GM12878 (cell line): Measurements from ENCODE around the gene SPINK13. TPM values are rescaled to one million over a fixed set of nuclear protein-coding genes. Genes with fewer than 3 reads are reported as not detected.
"Not testable (repeated sequence)": the region's sequence is repeated elsewhere in the genome, so short reads cannot be mapped to it uniquely, and the experiment has no call there.

Experiments used
- ATAC-seq: fragments of 200-7000 bp; cut with Tn5 transposase; 3 replicates; pipeline ENCODE4 v1.9.1; 2020; ENCODE audit warnings: mild to moderate bottlenecking, moderate library complexity
- BruUV-seq: library from RNA; stranded (reverse); fragments of 400-500 nt; replicated peaks from 2 replicates; lab custom pipeline; 2021; lab: Mats Ljungman, UMichigan
- CTCF ChIA-PET: fragments of 300-600 bp; sonication (Branson Sonifier 250); formaldehyde crosslinking; extraction: SDS; loops from one replicate; lab custom pipeline; 2021; ENCODE audit warnings: inconsistent platforms; lab: Yijun Ruan, JAX
- POLR2A ChIA-PET: fragments of 350-600 bp; formaldehyde crosslinking; extraction: SDS; loops from one replicate; lab custom pipeline; 2021; ENCODE audit warnings: inconsistent platforms; lab: Charles Lee
- RAD21 ChIA-PET: fragments of 300-600 bp; sonication (Branson Sonifier 250); formaldehyde crosslinking; loops from one replicate; lab custom pipeline; 2023; ENCODE audit warnings: antibody characterized with exemption; ENCODE audit not compliant: unreplicated experiment; lab: Charles Lee
- SMC1A ChIA-PET: fragments of 300-600 bp; sonication (Branson Sonifier 250); formaldehyde crosslinking; loops from one replicate; lab custom pipeline; 2023; ENCODE audit not compliant: unreplicated experiment, uncharacterized antibody; lab: Charles Lee
- DNase-seq: peaks from one replicate; pipeline ENCODE4 v3.0.0-alpha.2; 2011; ENCODE audit warnings: low read depth, low spot score
- FAIRE-seq: peaks from 3 replicates; lab custom pipeline; 2011; peaks lifted over from hg19 to GRCh38; lab: Jason Lieb, UNC
- H2AFZ ChIP-seq: 2 replicates; pipeline ENCODE4 v1.6.0; 2011; ENCODE audit warnings: low read depth, low read length, control low read depth; ENCODE audit not compliant: control insufficient read depth
- H3K27ac ChIP-seq: 2 replicates; pipeline ENCODE4 v1.5.1; 2011; ENCODE audit warnings: control low read depth; ENCODE audit not compliant: control insufficient read depth, insufficient read depth
- H3K27me3 ChIP-seq, 2 experiments: replicated peaks in 1 of 2; 2 replicates each; pipeline versions ENCODE4 v1.6.0 to v1.6.1; 2011; ENCODE audit warnings: low read length in 1 of 2; ENCODE audit not compliant: control insufficient read depth in 2 of 2, insufficient read depth in 2 of 2
- H3K36me3 ChIP-seq, 2 experiments: 2 replicates each; pipeline ENCODE4 v1.5.1; 2011; ENCODE audit warnings: low read length in 1 of 2; ENCODE audit not compliant: control insufficient read depth in 2 of 2, insufficient read depth in 2 of 2
- H3K4me1 ChIP-seq: 2 replicates; pipeline ENCODE4 v1.6.1; 2011; ENCODE audit warnings: mild to moderate bottlenecking, low read length, moderate library complexity, mixed read lengths; ENCODE audit not compliant: control insufficient read depth, insufficient read depth
- H3K4me2 ChIP-seq: 2 replicates; pipeline ENCODE4 v1.6.0; 2011; ENCODE audit warnings: control low read depth; ENCODE audit not compliant: control insufficient read depth, insufficient read depth
- H3K4me3 ChIP-seq: fragments of 200-600 bp; sonication (generic); 2 replicates; pipeline ENCODE4 v1.5.1; 2016
- H3K79me2 ChIP-seq: 2 replicates; pipeline ENCODE4 v1.6.0; 2011; ENCODE audit warnings: low read length; ENCODE audit not compliant: control insufficient read depth, insufficient read depth
- H3K9ac ChIP-seq: 2 replicates; pipeline ENCODE4 v1.8.0; 2011; ENCODE audit warnings: low read length, control low read depth, mixed read lengths; ENCODE audit not compliant: control insufficient read depth, insufficient read depth
- H3K9me3 ChIP-seq: replicated peaks from 3 replicates; pipeline ENCODE4 v1.5.1; 2011; ENCODE audit warnings: mild to moderate bottlenecking, low read length; ENCODE audit not compliant: control insufficient read depth, insufficient read depth
- H4K20me1 ChIP-seq: 2 replicates; pipeline ENCODE4 v1.6.0; 2011; ENCODE audit not compliant: control insufficient read depth, insufficient read depth
- IKZF1 ChIP-seq: fragments of 450-650 bp; conservative IDR thresholded peaks from 2 replicates; pipeline ENCODE4 v1.6.1; 2017; ENCODE audit warnings: antibody characterized with exemption, mild to moderate bottlenecking
- NR2F1 ChIP-seq: fragments of 450-650 bp; conservative IDR thresholded peaks from 2 replicates; pipeline ENCODE4 v1.6.1; 2017; ENCODE audit warnings: mild to moderate bottlenecking
- POLR2AphosphoS5 ChIP-seq: IDR thresholded peaks from 2 replicates; pipeline ENCODE4 v1.6.1; 2011; ENCODE audit warnings: mild to moderate bottlenecking, low read length, inconsistent platforms
- RAD21 ChIP-seq: IDR thresholded peaks from 2 replicates; pipeline ENCODE4 v1.6.1; 2011; ENCODE audit warnings: mild to moderate bottlenecking, low read depth, low read length, moderate library complexity; ENCODE audit not compliant: insufficient read depth
- SMC3 ChIP-seq: IDR thresholded peaks from 2 replicates; pipeline ENCODE4 v1.6.1; 2011; ENCODE audit warnings: low read length, improper control_type of control experiment, borderline replicate concordance
- STAT3 ChIP-seq: IDR thresholded peaks from 2 replicates; pipeline ENCODE4 v1.6.1; 2011; ENCODE audit warnings: low read depth, low read length, improper control_type of control experiment
- WGBS: methylation state at CpG from one replicate; pipeline ENCODE4 v1.1.6; 2016; ENCODE audit warnings: low lambda C conversion rate; ENCODE audit not compliant: insufficient replicate concordance, insufficient coverage; ENCODE audit errors: missing lambda C conversion rate; 5-methylcytosine and 5-hydroxymethylcytosine counted together
- in situ Hi-C: fragments of 300-500 bp; cut with MboI; formaldehyde crosslinking; loops from 9 replicates; pipeline ENCODE4 v1.14.3; 2018; ENCODE audit warnings: mixed read lengths
- intact Hi-C: fragments of 100-400 bp; cut with micrococcal nuclease; formaldehyde crosslinking; loops from one replicate; pipeline ENCODE4 v1.14.2; 2022; ENCODE audit not compliant: unreplicated experiment
- polyA plus RNA-seq, 11 experiments: library from polyadenylated mRNA; depleted of rRNA in 4 of 11; unstranded in 6 of 11; stranded (reverse) in 5 of 11; fragments of >200 nt; fragmentation: Nextera tagmentation in 4 of 11; fragmentation: Illumina TruSeq in 1 of 11; extraction: Ambion mirVana in 4 of 11; extraction: Trizol in 1 of 11; gene quantifications; 1 replicate in 1 of 11; 2 replicates in 10 of 11; pipeline versions ENCODE4 v1.2.1 to v1.2.3, GENCODE V29; 2011 to 2016; ENCODE audit warnings: inconsistent platforms in 2 of 11, missing spikeins in 2 of 11, low read depth in 1 of 11
- total RNA-seq, 4 experiments: library from RNA; depleted of rRNA in 3 of 4; stranded (reverse); fragments of >200 nt in 3 of 4; fragmentation: Illumina TruSeq in 1 of 4; extraction: Trizol in 1 of 4; gene quantifications; 2 replicates each; pipeline versions ENCODE4 v1.2.1 to v1.2.3, GENCODE V29; 2013 to 2021
- TF ChIP-seq, protein P1 (sequence below), 3 experiments: IDR thresholded peaks in 2 of 3; conservative IDR thresholded peaks in 1 of 3; 2 replicates each; pipeline ENCODE4 v1.5.1; 2011; ENCODE audit warnings: low read depth in 3 of 3, low read length in 3 of 3, mild to moderate bottlenecking in 3 of 3, control low read depth in 2 of 3, moderate library complexity in 2 of 3, inconsistent platforms in 1 of 3, mixed read lengths in 1 of 3; ENCODE audit not compliant: control insufficient read depth in 2 of 3, insufficient read depth in 1 of 3; ENCODE audit errors: extremely low read depth in 1 of 3
- TF ChIP-seq, protein P2 (sequence below): fragments of 450-650 bp; IDR thresholded peaks from 2 replicates; pipeline ENCODE4 v1.6.1; 2017; ENCODE audit warnings: low read depth, mild to moderate bottlenecking, moderate library complexity
- TF ChIP-seq, protein P3 (sequence below): IDR thresholded peaks from 2 replicates; pipeline ENCODE4 v1.6.1; 2012; ENCODE audit warnings: low read length, inconsistent platforms

The SPINK13 gene
- total and polyA plus RNA-seq, 10 of the 15 experiments (the other 5 are each of a cell fraction or from before 2014, with no cell fraction given), result 0.15 to 0.16 TPM; not detected in 8

DNA sequence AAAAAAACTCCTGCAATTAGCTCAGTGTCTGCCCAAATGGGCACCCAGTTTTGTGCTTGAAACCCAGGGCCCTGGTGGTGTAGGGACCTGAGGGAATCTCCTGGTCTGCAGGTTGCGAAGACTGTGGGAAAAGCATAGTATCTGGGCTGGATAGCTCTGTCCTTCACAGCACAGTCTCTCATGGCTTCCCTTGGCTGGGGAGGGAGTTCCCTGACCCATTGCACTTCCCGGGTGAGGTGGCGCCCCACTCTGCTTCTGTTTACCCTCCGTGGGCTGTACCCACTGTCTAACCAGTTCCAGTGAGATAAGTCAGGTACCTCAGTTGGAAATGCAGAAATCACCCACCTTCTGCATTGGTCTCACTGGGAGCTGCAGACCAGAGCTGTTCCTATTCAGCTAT, 12.7 kb downstream of the SPINK13 start:
- DNase-seq, FAIRE-seq, H4K20me1 ChIP-seq, intact Hi-C loops, BruUV-seq, H3K27ac ChIP-seq, H3K4me1 ChIP-seq, H3K36me3 ChIP-seq, H3K9ac ChIP-seq, H3K4me3 ChIP-seq, H3K9me3 ChIP-seq, RAD21 ChIA-PET, H3K79me2 ChIP-seq, H3K27me3 ChIP-seq, in situ Hi-C loops: not testable (repeated sequence)
- ChIA-PET POLR2A (interaction anchor here (1.0 kb wide), 1 partner anchor 13 kb away, joined by 4 read pairs; no protein-coding TSS in a partner anchor), CTCF (interaction anchor here (0.9 to 4.4 kb wide), 2 partner anchors 10 to 32 kb away, joined by 4 to 16 read pairs; no protein-coding TSS in a partner anchor), SMC1A (interaction anchor here (0.8 kb wide), 1 partner anchor 16 kb away, joined by 3 read pairs; no protein-coding TSS in a partner anchor)
- Histone ChIP-seq H3K4me2 (peak overlapping the region; percentile 33; the same call in 1 of the 2 replicates), H2AFZ (peak overlapping the region; percentile 63)
- peak; percentile 68 for ATAC-seq
- TF ChIP-seq IKZF1, result 0 out of 2 replicates have a peak, but pooled peaks have one; percentile 5
- WGBS, result 25% methylated on average over 4 of the region's 4 CpGs

DNA sequence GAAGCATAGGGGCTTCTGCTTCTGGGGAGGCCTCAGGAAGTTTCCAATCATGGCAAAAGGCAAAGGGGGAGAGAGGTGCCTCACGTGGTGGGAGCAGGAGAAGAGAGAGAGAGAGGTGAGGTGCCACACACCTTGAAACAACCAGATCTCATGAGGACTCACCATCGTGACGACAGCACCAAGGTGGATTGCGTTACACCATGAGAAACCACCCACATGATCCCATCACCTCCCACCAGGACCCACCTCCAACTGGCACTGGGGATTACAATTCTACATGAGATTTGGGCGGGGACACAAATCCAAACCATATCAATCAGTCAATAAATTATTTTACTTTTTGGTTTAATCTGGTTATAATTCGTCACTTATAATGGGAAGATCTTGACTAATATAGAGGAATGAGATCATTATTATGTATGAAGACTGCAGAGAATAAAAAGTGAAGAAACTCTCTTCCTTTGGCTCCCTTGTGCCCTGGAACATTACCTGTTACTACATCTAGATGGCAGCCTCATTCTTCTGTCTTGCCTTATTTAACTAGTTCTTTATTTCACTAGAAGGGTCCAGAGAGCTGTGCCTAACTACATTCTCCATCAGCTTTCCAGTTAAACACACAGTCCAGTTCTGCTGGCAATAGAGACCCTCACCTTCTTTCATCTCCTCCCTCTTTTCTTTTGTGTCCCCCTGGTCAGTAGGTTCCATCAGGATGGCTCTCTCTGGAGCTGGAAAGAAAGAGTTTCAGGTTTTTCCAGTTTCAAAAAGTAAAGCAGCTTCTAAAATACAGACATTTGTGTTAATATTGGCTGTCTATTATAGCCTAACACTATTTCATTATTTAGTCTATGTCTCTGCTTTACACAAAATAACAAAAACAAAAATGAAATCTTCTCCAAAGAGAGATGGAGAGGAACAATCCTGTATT, 21.9 kb downstream of the SPINK13 start:
- Histone ChIP-seq H3K4me3 (no peak overlapping the region), H3K27ac (no peak overlapping the region), H2AFZ (no peak overlapping the region), H3K4me1 (no peaks in the 10 kb centered on the region), H3K9ac (no peak overlapping the region), H3K4me2 (no peak overlapping the region), H4K20me1 (no peaks in the 10 kb centered on the region), H3K79me2 (no peaks in the 10 kb centered on the region), H3K9me3 (no peaks in the 10 kb centered on the region), H3K27me3 (no peaks in the 10 kb centered on the region), H3K36me3 (no peaks in the 10 kb centered on the region)
- no TSS peak for BruUV-seq
- SMC1A ChIA-PET, result no interaction called here
- ATAC-seq, result peak; percentile 57; the same call in 2 of the 3 replicates
- FAIRE-seq, result no peak
- no peak for DNase-seq
- CTCF ChIA-PET, result interaction anchor here (0.5 to 2.7 kb wide), 8 partner anchors 10 to 440 kb away, joined by 3 to 16 read pairs (median 4); partner anchors contain the start of gene FBXO38
- POLR2A ChIA-PET, result no interaction called here
- in situ Hi-C loops, result no loop called here
- intact Hi-C loops, result loop anchor here (5.0 to 10.0 kb wide), 2 partner anchors 82 to 194 kb away; no protein-coding TSS in a partner anchor
- 1% methylated on average over 5 of the region's 6 CpGs for WGBS
- RAD21 ChIA-PET, result interaction anchor here (1.0 kb wide), 1 partner anchor 440 kb away, joined by 5 read pairs; no protein-coding TSS in a partner anchor
- TF ChIP-seq, protein P1, sequence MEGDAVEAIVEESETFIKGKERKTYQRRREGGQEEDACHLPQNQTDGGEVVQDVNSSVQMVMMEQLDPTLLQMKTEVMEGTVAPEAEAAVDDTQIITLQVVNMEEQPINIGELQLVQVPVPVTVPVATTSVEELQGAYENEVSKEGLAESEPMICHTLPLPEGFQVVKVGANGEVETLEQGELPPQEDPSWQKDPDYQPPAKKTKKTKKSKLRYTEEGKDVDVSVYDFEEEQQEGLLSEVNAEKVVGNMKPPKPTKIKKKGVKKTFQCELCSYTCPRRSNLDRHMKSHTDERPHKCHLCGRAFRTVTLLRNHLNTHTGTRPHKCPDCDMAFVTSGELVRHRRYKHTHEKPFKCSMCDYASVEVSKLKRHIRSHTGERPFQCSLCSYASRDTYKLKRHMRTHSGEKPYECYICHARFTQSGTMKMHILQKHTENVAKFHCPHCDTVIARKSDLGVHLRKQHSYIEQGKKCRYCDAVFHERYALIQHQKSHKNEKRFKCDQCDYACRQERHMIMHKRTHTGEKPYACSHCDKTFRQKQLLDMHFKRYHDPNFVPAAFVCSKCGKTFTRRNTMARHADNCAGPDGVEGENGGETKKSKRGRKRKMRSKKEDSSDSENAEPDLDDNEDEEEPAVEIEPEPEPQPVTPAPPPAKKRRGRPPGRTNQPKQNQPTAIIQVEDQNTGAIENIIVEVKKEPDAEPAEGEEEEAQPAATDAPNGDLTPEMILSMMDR (IDR thresholded peaks at IDR 0.05 in 2 of 3, conservative IDR thresholded peaks at IDR 0.05 in 1 of 3; ENCODE audit: control insufficient read depth in 2 of 3, extremely low read depth in 1 of 3, insufficient read depth in 1 of 3, low read depth in 3 of 3, low read length in 3 of 3), result peak; percentile 15 to 36 (median 28); a peak in 4 of 6 replicates
- TF ChIP-seq, protein P2, sequence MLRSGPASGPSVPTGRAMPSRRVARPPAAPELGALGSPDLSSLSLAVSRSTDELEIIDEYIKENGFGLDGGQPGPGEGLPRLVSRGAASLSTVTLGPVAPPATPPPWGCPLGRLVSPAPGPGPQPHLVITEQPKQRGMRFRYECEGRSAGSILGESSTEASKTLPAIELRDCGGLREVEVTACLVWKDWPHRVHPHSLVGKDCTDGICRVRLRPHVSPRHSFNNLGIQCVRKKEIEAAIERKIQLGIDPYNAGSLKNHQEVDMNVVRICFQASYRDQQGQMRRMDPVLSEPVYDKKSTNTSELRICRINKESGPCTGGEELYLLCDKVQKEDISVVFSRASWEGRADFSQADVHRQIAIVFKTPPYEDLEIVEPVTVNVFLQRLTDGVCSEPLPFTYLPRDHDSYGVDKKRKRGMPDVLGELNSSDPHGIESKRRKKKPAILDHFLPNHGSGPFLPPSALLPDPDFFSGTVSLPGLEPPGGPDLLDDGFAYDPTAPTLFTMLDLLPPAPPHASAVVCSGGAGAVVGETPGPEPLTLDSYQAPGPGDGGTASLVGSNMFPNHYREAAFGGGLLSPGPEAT, result no peak
- TF ChIP-seq STAT3, result no peak
- no peak for TF ChIP-seq NR2F1
- no peak for TF ChIP-seq POLR2AphosphoS5
- peak; percentile 32; the same call in 1 of the 2 replicates for TF ChIP-seq RAD21
- TF ChIP-seq, protein P3, sequence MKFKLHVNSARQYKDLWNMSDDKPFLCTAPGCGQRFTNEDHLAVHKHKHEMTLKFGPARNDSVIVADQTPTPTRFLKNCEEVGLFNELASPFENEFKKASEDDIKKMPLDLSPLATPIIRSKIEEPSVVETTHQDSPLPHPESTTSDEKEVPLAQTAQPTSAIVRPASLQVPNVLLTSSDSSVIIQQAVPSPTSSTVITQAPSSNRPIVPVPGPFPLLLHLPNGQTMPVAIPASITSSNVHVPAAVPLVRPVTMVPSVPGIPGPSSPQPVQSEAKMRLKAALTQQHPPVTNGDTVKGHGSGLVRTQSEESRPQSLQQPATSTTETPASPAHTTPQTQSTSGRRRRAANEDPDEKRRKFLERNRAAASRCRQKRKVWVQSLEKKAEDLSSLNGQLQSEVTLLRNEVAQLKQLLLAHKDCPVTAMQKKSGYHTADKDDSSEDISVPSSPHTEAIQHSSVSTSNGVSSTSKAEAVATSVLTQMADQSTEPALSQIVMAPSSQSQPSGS, result no peak
- TF ChIP-seq SMC3, result peak; percentile 33; the same call in 1 of the 2 replicates
